Kasumi-1 (cell line): ENCODE results near the gene STAG3.
"Not testable (repeated sequence)": the region's sequence is repeated elsewhere in the genome, so short reads cannot be mapped to it uniquely, and the experiment has no call there.

ENCODE experiments used
- DNase-seq, 2 experiments: peaks; one replicate each; lab custom pipeline; 2025; lab: John Stamatoyannopoulos, UW

Gene STAG3

DNA sequence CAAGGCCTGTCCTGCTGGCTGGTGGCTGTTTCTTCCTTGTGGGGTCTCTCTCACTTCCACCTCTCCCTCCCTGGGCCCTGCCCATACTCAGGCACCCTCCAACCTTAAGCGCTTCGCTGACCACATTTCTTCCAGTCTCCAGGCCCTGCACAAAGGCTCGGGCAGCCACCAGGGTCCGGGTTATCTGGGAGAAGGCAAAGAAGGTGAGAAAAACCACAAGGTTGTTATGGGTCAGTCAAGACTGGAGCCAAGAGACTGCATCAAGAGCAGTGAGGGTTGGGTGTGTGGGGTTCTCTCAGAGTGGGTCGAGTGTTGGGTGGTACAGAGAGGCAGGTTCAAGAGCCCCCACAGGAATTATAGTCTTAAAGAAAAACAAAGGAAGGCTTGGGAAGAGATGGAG, 3.1 kb upstream of the STAG3 start:
- no peak for DNase-seq

DNA sequence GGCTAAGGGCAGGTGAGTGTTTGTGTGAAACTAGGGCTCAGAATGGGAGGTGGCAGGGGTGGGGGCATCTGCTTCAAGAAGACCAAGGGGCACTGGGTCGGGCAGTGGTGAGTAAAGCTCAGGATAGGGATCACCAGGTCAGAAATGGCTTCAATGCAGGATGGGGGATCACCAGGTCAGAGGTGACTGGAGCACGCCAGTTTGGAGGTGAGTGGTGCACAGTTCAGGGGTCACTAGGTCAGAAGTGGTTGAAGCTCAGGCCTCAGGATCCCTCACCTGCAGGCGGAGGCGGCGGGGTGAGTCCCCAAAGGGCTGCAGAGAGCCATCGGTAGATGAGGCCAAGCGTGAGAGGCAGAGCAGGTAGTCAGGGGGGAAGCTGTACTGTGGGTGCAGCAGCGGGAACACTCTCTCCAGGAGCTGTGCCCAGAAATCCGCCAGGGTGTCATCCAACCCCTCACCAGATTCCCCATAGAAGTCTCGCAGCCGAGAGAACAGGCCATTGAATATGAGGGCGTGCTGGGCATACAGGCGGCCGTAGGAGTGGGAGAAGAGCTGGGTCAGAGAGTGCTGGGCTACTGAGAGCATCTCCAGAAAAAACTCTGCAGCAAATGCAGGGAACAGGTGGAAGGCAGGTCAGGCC, 2.3 kb upstream of the STAG3 start:
- DNase-seq: no peak

GRCh38 chr7:100176096-100177044, 1.3 kb upstream of the STAG3 start:
- no peak for DNase-seq

DNA sequence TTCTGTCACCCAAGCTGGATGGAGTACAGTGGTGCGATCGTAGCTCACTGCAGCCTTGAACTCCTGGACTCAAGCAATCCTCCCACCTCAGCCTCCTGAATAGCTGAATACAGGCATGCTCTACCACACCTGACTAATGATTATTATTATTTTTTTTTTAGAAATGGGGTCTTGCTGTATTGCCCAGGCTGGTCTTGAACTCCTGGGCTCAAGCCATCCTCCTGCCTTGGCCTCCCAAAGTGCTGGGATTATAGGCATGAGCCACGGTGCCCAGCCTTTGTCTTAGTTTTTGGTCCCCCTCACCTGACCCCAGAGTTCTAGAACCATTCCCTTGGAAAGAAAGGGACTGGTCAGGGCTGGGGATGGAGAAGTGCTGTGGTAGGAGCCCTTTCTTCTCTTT, 2.4 kb downstream of the STAG3 start:
- not testable (repeated sequence) for DNase-seq

- DNase-seq: not testable (repeated sequence)
These were observed 4.9 kb downstream of the STAG3 start for GRCh38 chr7:100182616-100183015.

GRCh38 chr7:100183090-100183489, 5.4 kb downstream of the STAG3 start:
- not testable (repeated sequence) for DNase-seq

GRCh38 chr7:100185726-100186125, 8.0 kb downstream of the STAG3 start:
- no peak for DNase-seq

- peak; percentile 2 to 17 for DNase-seq
These were observed 11.3 kb downstream of the STAG3 start for GRCh38 chr7:100189061-100189460.

- peak; percentile 42 to 50 for DNase-seq
These were observed 12.5 kb downstream of the STAG3 start for GRCh38 chr7:100190048-100190711.

- DNase-seq: peak; percentile 14 to 22
These were observed 14.1 kb downstream of the STAG3 start for GRCh38 chr7:100191775-100192174.

DNA sequence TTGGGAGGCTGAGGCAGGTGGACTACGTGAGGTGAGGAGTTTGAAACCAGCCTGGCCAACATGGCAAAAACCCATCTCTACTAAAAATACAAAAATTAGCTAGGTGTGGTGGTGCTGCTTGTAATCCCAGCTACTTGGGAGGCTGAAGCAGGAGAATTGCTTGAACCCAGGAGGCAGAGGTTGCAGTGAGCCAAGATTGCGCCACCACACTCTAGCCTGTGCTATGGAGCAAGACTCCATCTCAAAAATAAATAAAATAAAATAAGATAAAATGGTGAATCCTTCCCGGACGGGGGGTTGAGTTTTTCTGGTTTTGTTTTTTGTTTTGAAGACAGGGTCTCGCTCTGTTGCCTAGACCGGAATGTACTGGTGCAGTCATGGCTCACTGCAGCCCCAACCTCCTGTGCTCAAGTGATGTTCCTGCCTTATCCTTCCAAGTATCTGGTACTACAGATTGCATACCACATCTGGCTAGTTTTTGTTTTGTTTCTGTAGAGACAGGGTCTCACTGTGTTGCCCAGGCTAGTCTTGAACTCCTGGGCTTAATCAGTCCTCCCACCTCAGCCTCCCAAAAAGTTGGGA, 14.7 kb downstream of the STAG3 start:
- DNase-seq: not testable (repeated sequence)

- DNase-seq: no peak
These were observed 15.3 kb downstream of the STAG3 start for GRCh38 chr7:100192969-100193368.

DNA sequence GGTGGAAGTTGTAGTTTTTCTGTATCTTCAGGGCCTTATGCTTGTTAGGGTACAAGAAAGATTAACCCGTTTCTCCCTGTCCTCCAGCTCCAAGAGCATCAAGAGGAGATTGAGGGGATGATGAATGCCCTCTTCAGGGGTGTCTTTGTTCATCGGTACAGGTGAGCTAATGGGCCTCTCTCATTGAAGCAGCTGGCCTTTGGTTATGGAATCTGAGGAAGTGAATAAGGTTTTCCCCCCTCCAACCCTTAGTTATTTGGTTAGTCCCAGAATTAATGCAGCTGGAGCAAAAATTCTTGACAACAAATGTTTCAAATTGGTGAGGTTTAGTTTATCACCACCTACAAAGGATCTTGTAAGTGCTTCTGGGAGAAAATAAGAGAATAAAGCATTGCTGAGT, 17.5 kb downstream of the STAG3 start:
- DNase-seq: no peak

- DNase-seq: not testable (repeated sequence)
These were observed 18.2 kb downstream of the STAG3 start for GRCh38 chr7:100195901-100196322.

GRCh38 chr7:100198266-100198665, 20.5 kb downstream of the STAG3 start:
- DNase-seq: no peak

DNA sequence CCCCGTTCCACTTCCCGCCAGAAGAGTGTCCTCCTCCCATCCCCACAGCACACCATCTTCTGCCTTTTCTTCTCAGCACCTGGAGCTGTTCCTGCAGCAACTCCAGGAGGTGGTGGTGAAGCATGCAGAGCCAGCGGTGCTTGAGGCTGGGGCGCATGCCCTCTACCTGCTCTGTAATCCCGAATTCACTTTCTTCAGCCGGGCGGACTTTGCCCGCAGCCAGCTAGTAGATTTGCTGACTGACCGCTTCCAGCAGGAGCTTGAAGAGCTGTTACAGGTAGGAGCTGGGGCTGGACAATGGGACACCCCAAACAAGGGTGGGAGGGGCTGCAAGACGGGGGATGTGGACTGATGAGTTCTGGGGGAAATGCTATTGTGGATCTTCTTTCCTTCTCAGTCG, 23.0 kb downstream of the STAG3 start:
- no peak for DNase-seq

- DNase-seq: no peak
These were observed 26.7 kb downstream of the STAG3 start for GRCh38 chr7:100204454-100204853.

GRCh38 chr7:100208911-100209408, 31.2 kb downstream of the STAG3 start:
- DNase-seq: no peak

GRCh38 chr7:100209493-100209892, 31.8 kb downstream of the STAG3 start:
- DNase-seq: no peak

DNA sequence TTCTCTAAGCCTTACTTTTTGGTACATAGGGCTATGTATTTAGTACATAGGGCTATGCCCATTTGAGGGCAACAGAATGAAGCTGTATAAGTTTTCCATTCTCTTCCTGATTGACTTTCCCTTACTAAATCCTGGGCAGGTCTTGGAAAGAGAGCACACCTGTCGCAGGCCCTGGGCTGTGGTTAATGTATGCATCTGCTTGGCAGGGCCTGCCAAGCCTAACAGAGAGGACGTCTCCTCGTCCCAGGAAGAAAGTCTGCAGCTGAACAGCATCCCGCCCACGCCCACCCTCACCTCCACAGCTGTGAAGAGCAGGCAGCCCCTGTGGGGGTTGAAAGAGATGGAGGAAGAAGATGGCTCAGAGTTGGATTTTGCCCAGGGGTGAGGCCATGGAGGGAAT, 33.1 kb downstream of the STAG3 start:
- no peak for DNase-seq

DNA sequence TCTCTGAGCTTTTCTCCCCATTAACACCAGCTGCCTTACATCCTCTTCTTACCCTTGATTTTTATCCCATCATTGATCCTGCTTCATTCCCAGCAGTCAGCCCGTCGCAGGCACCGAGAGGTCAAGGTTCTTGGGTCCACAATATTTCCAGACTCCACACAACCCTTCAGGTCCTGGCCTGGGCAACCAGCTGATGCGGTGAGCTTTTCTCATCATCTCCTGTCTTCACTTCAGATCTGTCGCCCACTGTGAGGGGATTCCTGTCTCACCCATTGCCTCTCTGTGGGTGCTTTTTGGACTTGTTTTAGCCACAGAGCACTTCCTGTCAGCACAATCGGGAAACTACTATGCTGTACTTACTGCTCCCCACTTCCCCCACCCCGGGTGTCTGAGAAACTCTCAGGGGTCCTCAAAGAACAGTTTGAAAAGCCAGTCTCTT, 33.6 kb downstream of the STAG3 start:
- no peak for DNase-seq
